RWPE1 (cell line): ENCODE measurements around the gene DUT.

Experiments used
- CTCF ChIA-PET: fragments of 350-600 bp; sonication (Branson Sonifier 250); formaldehyde crosslinking; extraction: SDS; loops from one replicate; lab custom pipeline; 2021; lab: Yijun Ruan, JAX
- POLR2A ChIA-PET: fragments of 400-600 bp; formaldehyde crosslinking; extraction: SDS; loops from one replicate; lab custom pipeline; 2020; ENCODE audit warnings: antibody characterized with exemption; ENCODE audit not compliant: low non-redundant PET; lab: Yijun Ruan, JAX
- DNase-seq: peaks from one replicate; pipeline ENCODE4 v3.0.0; 2012; ENCODE audit warnings: low spot score
- H3K27ac ChIP-seq: fragments of 450-650 bp; 2 replicates; pipeline ENCODE4 v1.5.1; 2017
- TF ChIP-seq, protein P1 (sequence below): fragments of 450-650 bp; conservative IDR thresholded peaks from 2 replicates; pipeline ENCODE4 v1.5.1; 2017; ENCODE audit warnings: low read depth, mild to moderate bottlenecking

The DUT gene

DNA sequence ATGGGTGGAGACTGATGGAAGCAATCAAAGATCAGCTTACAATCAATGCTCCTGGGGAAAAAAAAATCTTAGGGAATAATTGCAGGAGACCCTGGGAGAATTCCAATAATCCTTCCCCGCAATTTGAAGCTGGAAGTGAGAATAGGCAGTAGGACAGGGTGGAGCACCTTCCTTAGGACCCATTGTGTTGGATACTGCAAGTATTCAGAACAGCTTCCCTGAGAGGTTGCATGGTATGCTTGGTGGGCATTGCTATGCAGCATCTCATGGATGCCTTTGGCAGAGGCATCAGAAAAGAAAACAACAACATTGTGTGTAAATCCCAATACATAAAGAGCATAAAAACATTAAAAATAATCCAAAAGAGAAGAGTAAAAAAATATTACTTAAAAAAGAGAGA is 24.6 kb upstream of the DUT start:
- CTCF ChIA-PET = no interaction called here
- POLR2A ChIA-PET = no interaction called here
- TF ChIP-seq, protein P1, sequence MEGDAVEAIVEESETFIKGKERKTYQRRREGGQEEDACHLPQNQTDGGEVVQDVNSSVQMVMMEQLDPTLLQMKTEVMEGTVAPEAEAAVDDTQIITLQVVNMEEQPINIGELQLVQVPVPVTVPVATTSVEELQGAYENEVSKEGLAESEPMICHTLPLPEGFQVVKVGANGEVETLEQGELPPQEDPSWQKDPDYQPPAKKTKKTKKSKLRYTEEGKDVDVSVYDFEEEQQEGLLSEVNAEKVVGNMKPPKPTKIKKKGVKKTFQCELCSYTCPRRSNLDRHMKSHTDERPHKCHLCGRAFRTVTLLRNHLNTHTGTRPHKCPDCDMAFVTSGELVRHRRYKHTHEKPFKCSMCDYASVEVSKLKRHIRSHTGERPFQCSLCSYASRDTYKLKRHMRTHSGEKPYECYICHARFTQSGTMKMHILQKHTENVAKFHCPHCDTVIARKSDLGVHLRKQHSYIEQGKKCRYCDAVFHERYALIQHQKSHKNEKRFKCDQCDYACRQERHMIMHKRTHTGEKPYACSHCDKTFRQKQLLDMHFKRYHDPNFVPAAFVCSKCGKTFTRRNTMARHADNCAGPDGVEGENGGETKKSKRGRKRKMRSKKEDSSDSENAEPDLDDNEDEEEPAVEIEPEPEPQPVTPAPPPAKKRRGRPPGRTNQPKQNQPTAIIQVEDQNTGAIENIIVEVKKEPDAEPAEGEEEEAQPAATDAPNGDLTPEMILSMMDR = no peak
- DNase-seq = no peak
- H3K27ac ChIP-seq = no peak overlapping the region

DNA sequence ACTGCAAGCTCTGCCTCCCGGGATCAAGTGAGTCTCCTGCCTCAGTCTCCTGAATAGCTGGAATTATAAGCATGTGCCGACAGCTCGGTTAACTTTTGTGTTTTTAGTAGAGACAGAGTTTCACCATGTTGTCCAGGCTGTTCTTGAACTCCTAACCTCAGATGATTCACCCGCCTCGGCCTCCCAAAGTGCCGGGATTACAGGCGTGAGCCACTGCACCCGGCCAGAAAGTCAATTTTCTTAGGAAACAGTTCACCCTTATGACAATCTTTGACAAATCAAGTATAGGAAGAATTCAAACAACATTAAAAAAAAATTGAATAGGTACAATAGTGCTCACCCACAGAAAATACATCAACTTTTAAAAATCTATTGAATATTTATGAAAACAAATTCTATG is 23.6 kb upstream of the DUT start:
- no peak for DNase-seq
- CTCF ChIA-PET = no interaction called here
- POLR2A ChIA-PET = no interaction called here
- TF ChIP-seq, protein P1 = no peak
- no peak overlapping the region for H3K27ac ChIP-seq

DNA sequence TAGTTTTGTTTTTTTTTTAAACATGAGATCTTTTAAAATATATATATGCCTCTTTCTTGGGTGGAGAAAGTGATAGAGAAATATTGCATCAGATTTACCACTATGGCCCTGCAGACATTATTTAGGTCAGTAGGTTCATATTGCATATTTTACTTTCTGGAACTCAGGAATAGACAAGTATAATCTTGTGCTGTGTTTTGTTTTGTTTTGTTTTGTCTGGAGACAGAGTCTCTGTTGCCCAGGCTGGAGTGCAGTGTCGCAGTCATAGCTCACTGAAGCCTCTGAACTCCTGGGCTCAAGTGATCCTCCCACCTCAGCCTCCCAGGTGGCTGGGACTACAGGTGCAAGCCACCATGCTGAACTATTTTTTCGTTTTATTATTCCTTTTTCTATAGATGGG is 21.5 kb upstream of the DUT start:
- POLR2A ChIA-PET = no interaction called here
- no peak for DNase-seq
- no peak overlapping the region for H3K27ac ChIP-seq
- CTCF ChIA-PET = interaction anchor here (0.7 to 1.0 kb wide), 2 partner anchors 32 to 582 kb away, joined by 3 read pairs; no protein-coding TSS in a partner anchor
- TF ChIP-seq, protein P1 = no peak

DNA sequence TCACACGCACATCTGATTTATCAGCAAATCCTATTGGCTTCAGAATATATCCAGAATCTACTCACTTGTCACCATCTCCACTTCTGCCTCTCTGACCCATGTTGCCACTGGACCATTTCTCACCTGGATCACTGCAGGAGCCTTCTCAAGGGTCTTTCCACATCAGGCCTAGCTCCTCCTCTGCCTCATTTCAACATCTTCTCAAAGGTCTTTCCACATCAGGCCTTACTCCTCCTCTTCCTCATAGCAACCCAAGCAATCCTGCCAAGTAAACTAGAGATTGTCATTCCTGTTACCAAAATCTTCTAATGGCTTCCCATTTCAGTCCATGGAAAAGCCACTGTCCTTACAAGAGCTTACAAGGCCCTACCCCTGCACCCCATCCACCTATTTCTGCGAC is 18.0 kb upstream of the DUT start:
- TF ChIP-seq, protein P1 = no peak
- ChIA-PET POLR2A (no interaction called here), CTCF (no interaction called here)
- DNase-seq = no peak
- H3K27ac ChIP-seq = no peak overlapping the region

DNA sequence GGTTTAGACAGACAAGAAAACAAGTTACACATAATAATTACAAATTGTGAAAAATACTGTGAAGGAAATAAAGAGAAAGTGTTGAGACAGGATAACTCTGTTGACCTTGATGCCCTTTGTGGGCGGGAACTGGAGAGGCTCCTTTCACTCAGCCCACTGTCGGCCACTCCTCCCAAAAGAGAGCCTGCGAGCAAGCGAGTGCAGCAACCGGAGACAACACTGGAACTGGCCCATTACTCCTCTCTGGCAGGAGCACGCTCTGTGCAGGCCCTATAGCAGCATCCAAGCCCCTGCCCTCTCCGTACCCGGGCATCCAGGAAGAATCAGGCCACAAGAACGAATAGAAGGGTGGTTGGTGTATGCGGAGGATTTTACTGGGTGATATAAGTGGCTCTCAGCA is 16.2 kb upstream of the DUT start:
- no peak overlapping the region for H3K27ac ChIP-seq
- ChIA-PET POLR2A (no interaction called here), CTCF (no interaction called here)
- TF ChIP-seq, protein P1 = no peak
- no peak for DNase-seq

DNA sequence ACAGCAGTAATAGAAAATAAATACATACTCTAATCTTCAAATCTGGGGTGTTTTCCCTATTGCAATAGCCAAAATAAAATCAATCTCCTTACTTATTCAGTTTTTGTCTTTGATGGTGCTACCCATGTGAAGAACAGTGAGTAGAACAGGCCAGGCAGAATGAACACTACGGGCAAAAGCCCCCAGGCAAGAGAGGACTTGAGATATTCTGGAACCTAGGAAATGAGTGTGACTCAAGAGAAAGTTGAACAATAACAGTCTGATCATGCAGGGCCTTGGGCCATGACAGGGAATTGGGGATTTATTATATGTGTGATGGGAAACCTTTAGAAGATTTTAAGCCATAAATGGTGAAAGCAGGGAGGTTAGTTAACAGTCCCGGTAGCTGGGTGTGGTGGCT is 14.0 kb upstream of the DUT start:
- TF ChIP-seq, protein P1 = no peak
- no peak for DNase-seq
- H3K27ac ChIP-seq = no peak overlapping the region
- ChIA-PET POLR2A (no interaction called here), CTCF (no interaction called here)

DNA sequence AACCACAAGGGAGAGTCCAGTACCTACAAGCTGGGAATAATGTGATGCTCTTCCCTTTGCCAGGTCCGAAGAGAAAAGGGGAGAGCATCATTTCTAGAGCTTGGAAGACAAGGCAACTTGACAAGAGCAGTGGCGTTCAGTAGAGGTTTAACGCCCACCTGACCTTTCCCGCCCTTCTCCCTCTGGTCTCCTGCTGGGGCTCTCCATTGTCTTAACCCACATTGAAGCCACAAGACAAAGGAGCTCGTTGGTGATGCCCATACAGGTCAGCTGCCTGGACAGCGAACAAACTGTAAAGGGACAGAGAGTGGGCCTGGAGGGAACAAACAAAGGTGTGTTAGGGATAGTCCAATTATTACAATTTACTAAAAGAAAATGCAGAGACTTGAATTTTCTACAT is 13.1 kb upstream of the DUT start:
- TF ChIP-seq, protein P1 = no peak
- no peak for DNase-seq
- ChIA-PET POLR2A (interaction anchor here (0.6 kb wide), 1 partner anchor 13 kb away, joined by 3 read pairs; the partner anchor contains the start of gene DUT), CTCF (no interaction called here)
- H3K27ac ChIP-seq = no peak overlapping the region
